ENCODE data around the gene PKP4. TPM values are rescaled to one million over a fixed set of nuclear protein-coding genes. Genes with fewer than 3 reads are reported as not detected.

PKP4 gene
- total RNA-seq, 6 donors from 2014 or later = 37.5 to 160 (median 60.8) TPM

- Histone ChIP-seq H3K9me3 (no peaks in the 10 kb centered on the region), H3K27me3 (no peaks in the 10 kb centered on the region), H3K4me1 (peaks cover 26 to 39% (median 27%) of the 10 kb centered on the region in 4 donors), H3K4me3 (no peak overlapping the region), H3K36me3 (no peaks in the 10 kb centered on the region), H3K27ac (peak overlapping the region in 1 of 4 donors; percentile 71)
- ATAC-seq (ENCODE audit: low FRiP score in 2 of 2) (no peak), DNase-seq (peak in 1 of 2 donors; percentile 52)
- WGBS, 2 donors = 83 to 84% methylated on average over 9 of the region's 9 CpGs
- TF ChIP-seq CTCF (IDR thresholded peaks at IDR 0.05) = no peak
- TF ChIP-seq EP300 (IDR thresholded peaks at IDR 0.05) = peak in 1 of 4 donors; percentile 4
These were observed 265.7 kb downstream of the PKP4 start for GRCh38 chr2:158722266-158723105.

DNA sequence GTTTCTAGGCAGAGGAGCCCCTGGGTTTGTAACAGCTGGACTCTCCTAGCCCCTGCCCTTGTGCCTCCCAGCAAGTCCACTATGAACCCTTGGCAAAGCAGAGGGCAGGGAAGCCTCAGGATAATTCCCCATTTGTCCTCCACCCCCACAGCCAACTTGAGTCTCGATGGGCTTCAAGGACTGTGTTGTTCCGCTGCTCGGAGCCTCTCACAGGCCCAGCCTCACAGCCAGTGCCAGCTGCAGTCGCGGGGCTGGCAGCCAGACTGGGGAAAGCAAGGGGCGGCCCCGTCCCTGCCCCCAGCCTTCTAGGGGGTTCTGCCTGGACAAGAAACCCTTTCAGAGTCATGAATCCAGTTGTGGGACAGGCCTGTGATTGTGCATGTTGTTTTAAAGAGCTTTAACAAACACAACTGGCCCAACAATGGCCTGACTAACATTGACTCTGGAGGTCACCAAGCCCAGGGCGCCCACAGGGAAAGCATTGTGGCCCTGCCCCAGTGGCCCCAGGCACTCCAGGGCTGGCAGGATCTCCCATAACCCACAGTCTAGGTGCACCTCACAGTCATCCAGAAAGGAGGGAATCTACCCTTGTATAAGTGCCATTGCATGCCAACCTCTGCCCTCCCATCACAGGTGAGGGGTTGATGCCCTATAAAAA is 266.6 kb downstream of the PKP4 start:
- no peaks in the 10 kb centered on the region for H3K27me3 ChIP-seq
- H3K9me3 ChIP-seq = no peaks in the 10 kb centered on the region
- TF ChIP-seq POLR2A (IDR thresholded peaks at IDR 0.05) (no peak), POLR2AphosphoS5 (IDR thresholded peaks at IDR 0.05) (peak in 1 of 2 donors; percentile 9), CTCF (IDR thresholded peaks at IDR 0.05) (no peak)
- H3K36me3 ChIP-seq = no peaks in the 10 kb centered on the region
- 54 to 72% methylated on average over 7 to 8 of the region's 8 CpGs for WGBS, 2 donors
- ATAC-seq (ENCODE audit: low FRiP score in 2 of 2) (no peak), DNase-seq (peak; percentile 58 to 64)
- no peak overlapping the region for H3K4me3 ChIP-seq
- H3K4me1 ChIP-seq = peaks cover 26 to 31% (median 27%) of the 10 kb centered on the region in 4 donors
- peak overlapping the region in 3 of 4 donors; percentile 30 to 71 (median 50) for H3K27ac ChIP-seq

- no peak overlapping the region for H3K4me3 ChIP-seq
- peaks cover 26 to 31% (median 27%) of the 10 kb centered on the region in 4 donors for H3K4me1 ChIP-seq
- H3K36me3 ChIP-seq = no peaks in the 10 kb centered on the region
- ATAC-seq (ENCODE audit: low FRiP score in 2 of 2) = peak in 1 of 2 donors; percentile 58
- WGBS, 2 donors = 72 to 74% methylated on average over 10 to 12 of the region's 12 CpGs
- TF ChIP-seq CTCF (IDR thresholded peaks at IDR 0.05) (peak in 4 of 6 experiments; percentile 32 to 45 (median 40)), EP300 (IDR thresholded peaks at IDR 0.05) (peak in 1 of 4 donors; percentile 55), POLR2AphosphoS5 (IDR thresholded peaks at IDR 0.05) (peak in 1 of 2 donors; percentile 38), POLR2A (IDR thresholded peaks at IDR 0.05) (no peak)
- peak in 1 of 2 donors; percentile 66 for DNase-seq
- H3K9me3 ChIP-seq = no peaks in the 10 kb centered on the region
- no peaks in the 10 kb centered on the region for H3K27me3 ChIP-seq
- peak overlapping the region in 3 of 4 donors; percentile 50 to 71 (median 70) for H3K27ac ChIP-seq
These were observed 267.4 kb downstream of the PKP4 start for GRCh38 chr2:158723921-158724802.

DNA sequence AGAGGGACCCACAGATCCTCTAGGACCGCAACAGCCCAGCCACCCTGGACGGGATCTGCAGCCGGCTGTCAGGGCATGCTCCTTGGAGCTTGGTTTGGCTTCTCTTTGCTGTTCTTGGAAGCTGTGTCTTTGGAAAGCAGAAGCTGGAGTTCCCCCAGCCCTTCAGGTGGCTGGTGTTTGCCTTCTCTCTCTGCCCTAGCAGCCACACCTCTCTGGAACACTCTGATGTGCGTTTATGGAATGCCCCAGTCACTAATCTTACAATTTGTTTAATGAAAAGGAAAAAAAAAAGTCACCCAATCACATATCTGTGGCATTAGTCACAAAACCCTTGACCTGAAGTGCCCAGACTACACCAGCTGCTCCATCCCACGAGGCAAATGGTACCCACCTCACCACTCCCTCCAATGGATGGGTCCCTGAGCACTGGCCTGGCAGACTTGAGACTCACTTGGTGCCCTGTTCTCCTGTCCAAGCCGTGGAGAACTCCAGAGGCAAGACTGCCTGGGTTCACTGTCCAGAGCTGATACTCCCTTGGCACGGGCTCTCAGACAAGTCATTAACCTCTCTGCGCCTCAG is 268.1 kb downstream of the PKP4 start:
- no peaks in the 10 kb centered on the region for H3K27me3 ChIP-seq
- TF ChIP-seq POLR2A (IDR thresholded peaks at IDR 0.05) (peak in 1 of 4 donors; percentile 14), POLR2AphosphoS5 (IDR thresholded peaks at IDR 0.05) (no peak), CTCF (IDR thresholded peaks at IDR 0.05) (no peak), EP300 (IDR thresholded peaks at IDR 0.05) (peak in 2 of 4 donors; percentile 31 to 32)
- no peaks in the 10 kb centered on the region for H3K36me3 ChIP-seq
- DNase-seq = peak in 1 of 2 donors; percentile 76
- 17 to 43% methylated on average over 2 to 8 of the region's 8 CpGs for WGBS, 2 donors
- H3K4me1 ChIP-seq = peaks cover 26 to 31% (median 27%) of the 10 kb centered on the region in 4 donors
- peak in 1 of 2 donors; percentile 86 for ATAC-seq (ENCODE audit: low FRiP score in 2 of 2)
- H3K27ac ChIP-seq = peak overlapping the region in 3 of 4 donors; percentile 49 to 71 (median 70)
- no peak overlapping the region for H3K4me3 ChIP-seq
- no peaks in the 10 kb centered on the region for H3K9me3 ChIP-seq
